Mesenchymal stem cell (in vitro differentiated cells and primary cell): ENCODE data around the gene LTB4R.

Experiments used
- DNase-seq: peaks from one replicate; pipeline ENCODE4 v3.0.0-alpha.2; 2013
- H2AFZ ChIP-seq: one replicate; pipeline ENCODE4 v1.6.1; 2013; ENCODE audit warnings: low read depth, mild to moderate bottlenecking, control low read depth, inconsistent platforms, low read length, moderate library complexity
- H2AK5ac ChIP-seq: 2 replicates; pipeline ENCODE4 v1.6.1; 2013; ENCODE audit warnings: low read length, moderate library complexity, mild to moderate bottlenecking, inconsistent platforms; ENCODE audit not compliant: severe bottlenecking
- H2BK120ac ChIP-seq: one replicate; pipeline ENCODE4 v1.6.1; 2013; ENCODE audit warnings: low read depth, mild to moderate bottlenecking, inconsistent platforms, low read length, moderate library complexity
- H2BK12ac ChIP-seq, 2 experiments: one replicate each; pipeline ENCODE4 v1.6.1; 2013; ENCODE audit warnings: inconsistent platforms in 2 of 2, low read length in 2 of 2, mild to moderate bottlenecking in 2 of 2, moderate library complexity in 2 of 2, control low read depth in 1 of 2
- H2BK15ac ChIP-seq: one replicate; pipeline ENCODE4 v1.6.1; 2013; ENCODE audit warnings: mild to moderate bottlenecking, low read depth, inconsistent platforms; ENCODE audit not compliant: poor library complexity, severe bottlenecking
- H2BK5ac ChIP-seq: 2 replicates; pipeline ENCODE4 v1.6.1; 2013; ENCODE audit warnings: low read depth, mild to moderate bottlenecking, low read length, control low read depth, inconsistent platforms; ENCODE audit not compliant: poor library complexity, severe bottlenecking
- H3K14ac ChIP-seq, 2 experiments: one replicate each; pipeline ENCODE4 v1.6.1; 2013; ENCODE audit warnings: inconsistent platforms in 2 of 2, low read length in 2 of 2, control low read depth in 1 of 2, mild to moderate bottlenecking in 1 of 2, moderate library complexity in 1 of 2
- H3K18ac ChIP-seq, 2 experiments: one replicate each; pipeline ENCODE4 v1.6.1; 2013; ENCODE audit warnings: inconsistent platforms in 2 of 2, low read length in 2 of 2, control low read depth in 1 of 2, low read depth in 1 of 2, mild to moderate bottlenecking in 1 of 2
- H3K23ac ChIP-seq, 2 experiments: one replicate each; pipeline ENCODE4 v1.6.1; 2013; ENCODE audit warnings: inconsistent platforms in 2 of 2, low read length in 2 of 2, mild to moderate bottlenecking in 2 of 2, moderate library complexity in 2 of 2, control low read depth in 1 of 2
- H3K27ac ChIP-seq: 2 replicates; pipeline ENCODE4 v1.5.1; 2013; ENCODE audit warnings: mild to moderate bottlenecking, moderate library complexity, low read length, control low read depth, inconsistent platforms; ENCODE audit not compliant: poor library complexity, severe bottlenecking
- H3K27me3 ChIP-seq, 2 experiments: 2 replicates each; pipeline versions ENCODE4 v1.6.1 to v1.7.0; 2013; ENCODE audit warnings: low read length in 2 of 2, mild to moderate bottlenecking in 2 of 2, moderate library complexity in 2 of 2, control low read depth in 1 of 2, inconsistent platforms in 1 of 2; ENCODE audit not compliant: control insufficient read depth in 1 of 2, insufficient read depth in 1 of 2
- H3K36me3 ChIP-seq, 2 experiments: 2 replicates each; pipeline versions ENCODE4 v1.6.1 to v1.7.0; 2013; ENCODE audit warnings: low read length in 2 of 2, control low read depth in 1 of 2, inconsistent platforms in 1 of 2, low read depth in 1 of 2, mild to moderate bottlenecking in 1 of 2; ENCODE audit not compliant: insufficient read depth in 2 of 2, control insufficient read depth in 1 of 2
- H3K4ac ChIP-seq, 2 experiments: one replicate each; pipeline ENCODE4 v1.6.1; 2013; ENCODE audit warnings: inconsistent platforms in 2 of 2, low read length in 2 of 2, mild to moderate bottlenecking in 2 of 2, moderate library complexity in 2 of 2, control low read depth in 1 of 2, low read depth in 1 of 2
- H3K4me1 ChIP-seq: 2 replicates; pipeline ENCODE4 v1.6.1; 2013; ENCODE audit warnings: low read depth, low read length, control low read depth; ENCODE audit not compliant: control insufficient read depth, insufficient read depth
- H3K4me2 ChIP-seq: 2 replicates; pipeline ENCODE4 v1.6.1; 2013; ENCODE audit warnings: low read length, mild to moderate bottlenecking, inconsistent platforms; ENCODE audit not compliant: poor library complexity, severe bottlenecking
- H3K4me3 ChIP-seq, 2 experiments: 2 replicates each; pipeline versions ENCODE4 v1.5.1 to v1.7.0; 2013; ENCODE audit warnings: low read length in 2 of 2, mild to moderate bottlenecking in 2 of 2, control low read depth in 1 of 2, low read depth in 1 of 2; ENCODE audit not compliant: insufficient read depth in 1 of 2
- H3K79me1 ChIP-seq: replicated peaks from 2 replicates; pipeline ENCODE4 v1.6.1; 2013; ENCODE audit warnings: mild to moderate bottlenecking, control low read depth, low read length, inconsistent platforms; ENCODE audit not compliant: poor library complexity, severe bottlenecking
- H3K9ac ChIP-seq: 2 replicates; pipeline ENCODE4 v1.7.0; 2013; ENCODE audit warnings: mild to moderate bottlenecking, low read length, moderate library complexity
- H3K9me3 ChIP-seq: 2 replicates; pipeline ENCODE4 v1.7.0; 2013; ENCODE audit warnings: mild to moderate bottlenecking, low read length; ENCODE audit not compliant: control insufficient read depth
- H4K8ac ChIP-seq: one replicate; pipeline ENCODE4 v1.6.1; 2013; ENCODE audit warnings: inconsistent platforms, mild to moderate bottlenecking, low read length, moderate library complexity
- H4K91ac ChIP-seq: one replicate; pipeline ENCODE4 v1.6.1; 2013; ENCODE audit warnings: mild to moderate bottlenecking, low read length, inconsistent platforms
- WGBS: methylation state at CpG from one replicate; pipeline ENCODE4 v1.1.7; 2013; ENCODE audit warnings: mixed read lengths; 5-methylcytosine and 5-hydroxymethylcytosine counted together

Gene LTB4R

DNA sequence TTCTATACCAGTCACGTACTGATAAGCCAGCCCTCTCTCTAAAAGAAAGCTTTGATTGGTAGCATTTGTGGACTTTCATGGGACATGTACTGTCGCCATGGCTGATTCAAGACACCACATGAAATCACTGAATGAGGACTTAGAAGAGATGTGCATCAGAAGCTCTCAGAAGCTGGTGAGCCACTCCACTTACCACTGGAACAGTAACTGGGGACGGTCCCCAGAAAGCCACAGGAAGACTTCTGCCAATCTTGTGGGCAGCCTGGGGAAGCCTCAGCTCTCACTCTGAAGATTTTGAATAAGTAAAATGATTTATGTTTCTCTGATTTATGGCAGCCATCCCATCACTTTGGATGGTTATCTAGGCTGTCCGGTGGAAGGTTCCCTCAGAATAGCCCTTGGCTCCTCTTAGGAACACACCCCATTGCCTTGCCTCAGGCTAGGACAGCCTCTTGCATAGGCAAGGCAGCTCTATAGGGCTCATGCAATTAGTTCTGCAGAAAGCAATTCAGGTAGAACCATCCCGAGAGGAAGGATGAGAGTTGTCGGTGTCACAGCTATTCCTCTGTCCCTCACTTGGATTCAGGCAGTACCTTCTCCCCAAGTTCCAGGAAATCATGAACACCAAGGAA lies 21.5 kb upstream of the LTB4R start:
- Histone ChIP-seq H4K91ac (no peak overlapping the region), H3K9ac (no peak overlapping the region), H3K23ac (no peak overlapping the region), H2BK12ac (no peak overlapping the region), H3K14ac (no peak overlapping the region), H3K4me2 (no peak overlapping the region), H2BK5ac (no peak overlapping the region), H3K18ac (no peak overlapping the region), H3K9me3 (no peaks in the 10 kb centered on the region), H3K4me1 (no peaks in the 10 kb centered on the region), H2AFZ (no peak overlapping the region), H2BK15ac (no peak overlapping the region), H2BK120ac (no peak overlapping the region), H3K27me3 (no peaks in the 10 kb centered on the region), H3K36me3 (peaks cover 34 to 52% of the 10 kb centered on the region in 2 experiments), H3K4me3 (no peak overlapping the region), H3K4ac (no peak overlapping the region), H3K27ac (no peak overlapping the region), H4K8ac (no peak overlapping the region), H2AK5ac (no peak overlapping the region), H3K79me1 (peaks cover 19% of the 10 kb centered on the region)
- 83% methylated on average over 6 of the region's 6 CpGs for WGBS
- no peak for DNase-seq

DNA sequence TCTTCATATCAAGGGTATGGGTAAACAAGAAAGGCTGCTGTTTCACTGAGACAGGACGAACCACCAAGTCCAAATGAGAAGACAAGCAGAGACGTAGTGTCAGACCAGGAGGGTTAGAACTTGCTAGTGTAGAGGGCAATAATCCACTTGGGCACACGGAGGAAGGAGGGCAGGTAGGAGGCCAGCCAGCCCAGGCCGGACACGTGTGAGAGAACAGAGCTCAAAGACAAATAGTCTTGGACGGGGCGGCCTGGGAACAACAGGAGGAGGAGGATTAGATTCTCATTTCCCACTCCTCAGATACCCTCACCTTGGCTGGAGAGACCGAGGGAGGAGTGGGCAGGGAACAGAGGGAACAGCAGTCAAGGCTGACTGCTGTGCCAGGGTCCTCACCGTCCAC lies 20.6 kb upstream of the LTB4R start:
- Histone ChIP-seq H4K91ac (no peak overlapping the region), H3K4ac (no peak overlapping the region), H3K23ac (no peak overlapping the region), H3K4me1 (no peaks in the 10 kb centered on the region), H2BK120ac (no peak overlapping the region), H3K27ac (no peak overlapping the region), H3K9ac (no peak overlapping the region), H3K9me3 (no peaks in the 10 kb centered on the region), H3K27me3 (no peaks in the 10 kb centered on the region), H4K8ac (no peak overlapping the region), H3K18ac (no peak overlapping the region), H3K79me1 (peaks cover 19% of the 10 kb centered on the region), H2BK5ac (no peak overlapping the region), H3K4me2 (no peak overlapping the region), H3K14ac (no peak overlapping the region), H3K4me3 (no peak overlapping the region), H2BK15ac (no peak overlapping the region), H2AK5ac (no peak overlapping the region), H2BK12ac (no peak overlapping the region), H3K36me3 (peaks cover 35 to 62% of the 10 kb centered on the region in 2 experiments), H2AFZ (no peak overlapping the region)
- WGBS: 90% methylated on average over 7 of the region's 9 CpGs
- no peak for DNase-seq

DNA sequence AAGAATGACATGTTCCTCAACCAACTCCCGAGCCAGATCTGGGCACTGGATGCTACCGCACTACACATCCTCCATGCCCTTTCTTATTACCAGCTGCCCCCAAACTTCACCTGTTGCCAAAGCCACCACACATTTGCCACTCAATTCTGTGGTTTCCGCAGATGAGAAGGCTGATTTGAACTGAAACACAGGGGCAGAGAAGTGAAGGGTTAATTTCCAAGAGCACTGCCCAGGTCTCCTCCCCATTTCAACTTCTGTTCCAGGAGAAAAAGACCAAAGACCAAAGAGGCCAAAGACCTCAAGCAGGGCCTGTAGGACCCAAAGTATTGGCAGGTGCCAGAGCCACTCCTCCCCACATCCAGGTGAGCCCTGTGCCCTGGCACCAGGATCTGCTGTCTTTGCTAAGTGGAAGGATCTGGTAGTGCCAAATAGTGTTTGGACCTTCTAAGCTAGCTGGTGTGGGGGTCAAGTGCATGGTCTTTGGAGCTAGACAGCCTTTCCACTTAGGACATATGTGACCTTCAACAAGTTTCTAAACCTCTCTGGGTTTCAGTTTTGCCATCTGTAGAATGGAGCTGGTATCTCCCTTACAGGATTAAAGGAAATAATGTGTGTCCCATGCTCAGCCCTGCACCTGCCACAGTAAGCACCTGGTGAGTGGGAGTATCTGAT lies 19.7 kb upstream of the LTB4R start:
- Histone ChIP-seq H3K18ac (no peak overlapping the region), H2BK15ac (no peak overlapping the region), H2BK12ac (no peak overlapping the region), H3K9me3 (no peaks in the 10 kb centered on the region), H4K8ac (no peak overlapping the region), H3K27me3 (no peaks in the 10 kb centered on the region), H3K9ac (no peak overlapping the region), H3K23ac (no peak overlapping the region), H3K14ac (no peak overlapping the region), H2AFZ (no peak overlapping the region), H3K4me2 (no peak overlapping the region), H3K4me3 (no peak overlapping the region), H3K79me1 (peaks cover 17% of the 10 kb centered on the region), H3K4me1 (peaks cover 2% of the 10 kb centered on the region), H3K27ac (no peak overlapping the region), H3K4ac (no peak overlapping the region), H2BK120ac (no peak overlapping the region), H3K36me3 (peaks cover 41 to 69% of the 10 kb centered on the region in 2 experiments), H2AK5ac (no peak overlapping the region), H2BK5ac (no peak overlapping the region), H4K91ac (no peak overlapping the region)
- WGBS: 91% methylated on average over 3 of the region's 3 CpGs
- DNase-seq: no peak

DNA sequence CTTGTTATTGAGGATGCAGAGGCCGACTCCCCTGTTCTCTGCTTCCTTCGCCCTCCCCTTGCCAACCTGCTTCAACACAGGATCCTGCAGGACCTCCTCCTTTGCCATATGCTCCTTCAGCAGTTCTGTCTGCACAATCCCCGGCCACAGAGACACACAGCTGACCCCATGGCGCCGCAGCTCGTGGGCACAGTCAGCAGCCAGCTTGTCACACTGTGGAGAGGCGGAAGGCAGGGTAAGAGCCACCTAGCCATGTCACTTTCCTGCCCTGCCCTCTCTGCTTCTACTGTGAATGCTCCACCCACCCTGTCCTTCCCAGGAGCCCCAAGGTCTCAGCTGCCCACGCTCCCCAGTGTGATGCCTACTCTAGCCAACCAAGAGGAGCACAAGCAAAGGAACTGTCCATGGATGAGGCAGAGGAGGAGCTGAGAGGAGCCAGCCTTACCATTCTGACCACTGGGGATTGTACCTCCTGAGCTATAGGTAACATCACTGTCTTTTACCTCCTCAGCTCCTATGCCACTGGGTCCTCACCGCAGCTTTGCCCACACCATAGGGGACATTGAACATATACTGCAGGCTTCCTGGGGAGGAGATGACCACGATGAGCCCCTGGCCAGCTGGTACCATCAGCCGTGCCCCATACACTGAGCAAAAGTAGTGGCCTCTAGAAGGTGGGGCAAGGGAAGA lies 19.0 kb upstream of the LTB4R start:
- Histone ChIP-seq H3K4me2 (no peak overlapping the region), H2BK120ac (no peak overlapping the region), H2BK15ac (no peak overlapping the region), H3K9me3 (no peaks in the 10 kb centered on the region), H2BK12ac (no peak overlapping the region), H3K18ac (no peak overlapping the region), H3K36me3 (peaks cover 41 to 69% of the 10 kb centered on the region in 2 experiments), H3K4me1 (peaks cover 4% of the 10 kb centered on the region), H2AFZ (no peak overlapping the region), H3K4ac (no peak overlapping the region), H4K8ac (no peak overlapping the region), H4K91ac (no peak overlapping the region), H3K9ac (no peak overlapping the region), H3K4me3 (no peak overlapping the region), H3K27me3 (no peaks in the 10 kb centered on the region), H3K14ac (no peak overlapping the region), H3K23ac (no peak overlapping the region), H3K79me1 (peaks cover 14% of the 10 kb centered on the region), H2BK5ac (no peak overlapping the region), H3K27ac (no peak overlapping the region), H2AK5ac (no peak overlapping the region)
- DNase-seq: no peak
- 94% methylated on average over 11 of the region's 11 CpGs for WGBS
